GM12872 (cell line): Measurements from ENCODE around the gene ZBTB8A.

ENCODE experiments used
- TF ChIP-seq, protein P1 (sequence below): IDR thresholded peaks from 3 replicates; pipeline ENCODE4 v1.5.1; 2011; ENCODE audit warnings: low read depth, mild to moderate bottlenecking, low read length, moderate library complexity; ENCODE audit not compliant: insufficient read depth

Gene ZBTB8A

DNA sequence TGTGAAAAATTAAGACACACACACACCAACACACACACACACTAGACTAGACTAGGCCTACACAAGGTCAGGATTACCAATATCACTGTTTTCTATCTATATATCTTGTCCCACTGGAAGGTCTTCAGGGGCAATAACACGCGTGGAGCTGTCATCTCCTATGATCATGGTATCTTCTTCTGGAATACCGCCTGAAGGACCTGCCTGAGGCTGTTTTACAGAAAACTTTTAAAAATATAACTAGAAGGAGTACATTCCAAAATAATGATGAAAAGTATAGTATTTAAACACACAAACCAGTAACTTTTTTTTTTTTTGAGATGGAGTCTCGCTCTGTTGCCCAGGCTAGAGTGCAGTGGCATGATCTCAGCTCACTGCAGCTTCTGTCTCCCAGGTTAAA, 20.3 kb upstream of the ZBTB8A start:
- TF ChIP-seq, protein P1, sequence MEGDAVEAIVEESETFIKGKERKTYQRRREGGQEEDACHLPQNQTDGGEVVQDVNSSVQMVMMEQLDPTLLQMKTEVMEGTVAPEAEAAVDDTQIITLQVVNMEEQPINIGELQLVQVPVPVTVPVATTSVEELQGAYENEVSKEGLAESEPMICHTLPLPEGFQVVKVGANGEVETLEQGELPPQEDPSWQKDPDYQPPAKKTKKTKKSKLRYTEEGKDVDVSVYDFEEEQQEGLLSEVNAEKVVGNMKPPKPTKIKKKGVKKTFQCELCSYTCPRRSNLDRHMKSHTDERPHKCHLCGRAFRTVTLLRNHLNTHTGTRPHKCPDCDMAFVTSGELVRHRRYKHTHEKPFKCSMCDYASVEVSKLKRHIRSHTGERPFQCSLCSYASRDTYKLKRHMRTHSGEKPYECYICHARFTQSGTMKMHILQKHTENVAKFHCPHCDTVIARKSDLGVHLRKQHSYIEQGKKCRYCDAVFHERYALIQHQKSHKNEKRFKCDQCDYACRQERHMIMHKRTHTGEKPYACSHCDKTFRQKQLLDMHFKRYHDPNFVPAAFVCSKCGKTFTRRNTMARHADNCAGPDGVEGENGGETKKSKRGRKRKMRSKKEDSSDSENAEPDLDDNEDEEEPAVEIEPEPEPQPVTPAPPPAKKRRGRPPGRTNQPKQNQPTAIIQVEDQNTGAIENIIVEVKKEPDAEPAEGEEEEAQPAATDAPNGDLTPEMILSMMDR = no peak

DNA sequence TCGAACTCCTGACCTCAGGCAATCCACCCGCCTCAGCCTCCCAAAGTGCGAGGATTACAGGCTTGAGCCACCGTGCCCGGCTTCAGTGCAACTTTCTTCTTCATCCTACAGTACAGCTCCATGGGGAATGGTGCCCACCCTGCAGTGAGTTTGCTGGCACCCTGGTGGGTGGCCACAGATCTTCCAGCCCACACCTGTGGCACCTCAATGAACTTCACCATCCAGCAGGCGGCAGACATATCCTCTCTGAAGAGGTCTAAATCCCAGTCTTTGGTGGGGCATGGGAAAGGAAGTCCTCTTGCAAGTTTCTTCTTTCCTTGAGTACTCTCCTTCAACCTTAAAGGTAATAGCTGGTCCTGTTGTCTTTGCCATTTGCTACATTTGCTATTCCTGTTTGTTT, 18.1 kb upstream of the ZBTB8A start:
- TF ChIP-seq, protein P1 = peak; percentile 33; the same call in 2 of the 3 replicates

DNA sequence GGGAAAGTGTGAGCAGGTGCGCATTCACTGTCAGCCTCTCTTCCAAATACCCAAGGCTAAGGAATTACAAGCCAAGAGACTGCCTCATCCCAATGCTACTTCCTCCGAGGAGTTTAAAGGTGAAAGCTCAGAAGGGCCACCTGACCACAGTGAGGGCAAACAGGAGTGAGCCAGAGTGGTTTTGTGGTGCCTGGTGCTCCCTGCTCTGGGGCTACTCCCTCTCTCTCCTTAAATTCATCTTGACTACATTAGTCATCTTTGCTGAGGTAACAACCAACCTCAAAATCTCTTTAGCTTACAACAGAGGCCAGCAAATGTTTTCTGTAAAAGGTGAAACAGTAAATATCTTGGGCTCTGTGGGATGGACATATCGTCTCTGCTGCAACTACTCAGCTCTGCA, 14.2 kb upstream of the ZBTB8A start:
- TF ChIP-seq, protein P1 = no peak

DNA sequence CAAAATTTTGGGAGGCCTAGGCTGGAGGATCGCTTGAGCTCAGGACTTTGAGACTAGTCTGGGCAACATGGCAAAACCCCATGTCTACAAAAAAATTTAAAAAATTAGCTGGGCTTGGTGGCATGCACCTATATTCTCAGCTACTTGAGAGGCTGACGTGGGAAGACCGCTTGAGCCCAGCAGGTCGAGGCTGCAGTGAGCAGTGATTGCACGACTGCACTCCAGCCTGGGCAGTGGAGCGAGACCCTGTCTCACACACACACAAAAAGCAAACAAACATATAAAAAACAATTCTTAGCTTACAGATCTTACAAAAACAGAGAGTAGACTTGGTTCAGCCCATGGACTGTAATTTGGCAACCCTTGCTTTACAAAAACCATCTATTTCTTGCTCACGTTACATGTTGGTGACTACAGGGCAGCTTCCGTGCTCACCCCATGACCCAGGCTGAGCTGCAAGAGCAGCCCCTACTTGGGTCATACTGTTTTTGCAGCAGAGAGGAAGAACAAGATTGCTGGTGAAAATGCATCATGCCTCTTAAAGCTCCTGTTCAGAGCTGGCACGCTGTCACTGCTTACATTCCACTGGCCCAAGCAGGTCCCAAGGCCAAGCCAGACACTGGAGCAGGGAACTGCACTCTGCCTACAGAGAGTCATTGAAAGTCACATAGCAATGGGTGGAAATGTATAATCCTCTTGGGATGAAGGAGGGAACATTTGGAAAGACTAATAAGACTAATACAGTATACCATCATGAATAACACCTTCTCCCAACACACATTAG, 13.4 kb upstream of the ZBTB8A start:
- TF ChIP-seq, protein P1 = no peak

DNA sequence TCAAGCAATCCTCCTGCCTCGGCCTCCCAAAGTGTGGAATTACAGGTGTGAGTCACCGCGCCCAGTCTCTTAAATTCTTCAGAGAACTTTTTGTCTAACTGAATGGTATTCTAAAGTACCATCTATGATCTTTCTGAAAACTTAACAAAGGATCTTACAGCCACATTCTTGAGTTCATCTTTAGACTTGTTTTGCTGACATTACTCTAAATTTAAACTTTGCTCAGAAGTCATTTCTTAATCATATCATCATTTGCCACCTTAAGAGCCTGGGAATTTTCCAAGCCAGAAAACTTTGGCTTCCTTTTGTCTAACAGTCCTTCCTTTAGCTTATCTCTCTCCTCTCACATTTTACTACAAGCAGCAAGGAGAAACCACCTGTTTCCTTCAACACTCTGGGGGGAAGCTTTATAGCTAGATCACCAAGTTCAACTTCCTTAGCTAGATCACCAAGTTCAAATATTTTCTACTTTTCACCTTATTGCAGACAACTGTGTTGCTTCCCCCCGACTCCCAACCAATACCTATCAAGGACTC, 5.4 kb upstream of the ZBTB8A start:
- TF ChIP-seq, protein P1 = no peak

DNA sequence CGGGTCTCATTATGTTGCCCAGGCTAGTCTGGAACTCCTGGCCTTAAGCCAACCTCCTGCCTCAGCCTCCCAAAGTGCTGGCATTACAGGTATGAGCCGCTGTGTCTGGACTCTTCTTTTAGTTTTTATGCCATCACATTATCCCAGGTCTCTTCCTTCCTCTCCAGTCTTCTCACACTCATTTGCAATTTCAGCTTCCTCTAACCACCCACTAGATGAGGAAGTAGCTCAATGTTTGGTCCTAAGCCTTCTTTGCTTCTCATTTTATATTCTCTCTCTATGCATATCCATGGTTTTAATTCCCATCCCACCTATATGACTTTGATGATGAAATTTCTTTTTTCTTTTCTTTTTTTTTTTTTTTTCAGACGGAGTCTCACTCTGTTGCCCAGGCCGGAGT, 3.1 kb upstream of the ZBTB8A start:
- TF ChIP-seq, protein P1 = no peak

DNA sequence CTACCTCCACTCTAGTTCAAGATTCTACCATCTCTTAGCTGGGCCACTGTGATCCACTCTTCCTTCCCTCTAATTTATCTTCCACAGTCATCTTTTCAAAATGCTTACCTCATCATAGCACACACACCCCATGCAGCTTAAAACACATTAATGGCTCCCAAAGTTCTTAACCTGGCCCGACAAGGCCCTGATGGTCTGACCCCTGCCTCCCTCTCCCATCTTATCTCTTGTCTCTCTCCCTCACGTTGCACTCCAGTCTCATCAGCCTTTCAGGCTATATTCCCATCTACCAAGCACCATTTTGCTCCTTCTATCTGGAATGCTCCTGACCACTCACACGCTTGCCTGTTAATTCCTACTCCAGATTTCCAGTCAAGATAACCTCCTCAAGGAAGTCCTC, 2.5 kb upstream of the ZBTB8A start:
- TF ChIP-seq, protein P1 = no peak
